ENCODE measurements around the gene ATP1A1. TPM values are rescaled to one million over a fixed set of nuclear protein-coding genes. Genes with fewer than 3 reads are reported as not detected.

ATP1A1 gene
- total and polyA plus RNA-seq, 2 donors (not counting 3 experiments of a cell fraction or from before 2014, with no cell fraction given) = 263 to 325 TPM

DNA sequence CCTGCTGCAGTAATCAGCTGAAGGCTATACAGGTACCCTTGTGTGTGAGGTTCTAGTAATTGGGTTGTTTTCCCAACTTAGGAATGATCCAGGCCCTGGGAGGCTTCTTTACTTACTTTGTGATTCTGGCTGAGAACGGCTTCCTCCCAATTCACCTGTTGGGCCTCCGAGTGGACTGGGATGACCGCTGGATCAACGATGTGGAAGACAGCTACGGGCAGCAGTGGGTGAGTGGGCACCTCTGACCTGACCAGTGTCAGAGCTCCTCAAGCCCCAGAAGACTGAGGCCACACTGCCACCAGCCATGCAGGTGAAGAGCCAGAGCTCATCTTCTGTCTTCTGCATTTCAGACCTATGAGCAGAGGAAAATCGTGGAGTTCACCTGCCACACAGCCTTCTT is 27.7 kb downstream of the ATP1A1 start:
- CTCF ChIA-PET = interaction anchor here (1.4 to 10.4 kb wide), 3 partner anchors 10 to 261 kb away, joined by 3 to 97 read pairs (median 12); no protein-coding TSS in a partner anchor
- no TSS peak for BruUV-seq (replicated peaks)
- POLR2A ChIA-PET = no interaction called here

DNA sequence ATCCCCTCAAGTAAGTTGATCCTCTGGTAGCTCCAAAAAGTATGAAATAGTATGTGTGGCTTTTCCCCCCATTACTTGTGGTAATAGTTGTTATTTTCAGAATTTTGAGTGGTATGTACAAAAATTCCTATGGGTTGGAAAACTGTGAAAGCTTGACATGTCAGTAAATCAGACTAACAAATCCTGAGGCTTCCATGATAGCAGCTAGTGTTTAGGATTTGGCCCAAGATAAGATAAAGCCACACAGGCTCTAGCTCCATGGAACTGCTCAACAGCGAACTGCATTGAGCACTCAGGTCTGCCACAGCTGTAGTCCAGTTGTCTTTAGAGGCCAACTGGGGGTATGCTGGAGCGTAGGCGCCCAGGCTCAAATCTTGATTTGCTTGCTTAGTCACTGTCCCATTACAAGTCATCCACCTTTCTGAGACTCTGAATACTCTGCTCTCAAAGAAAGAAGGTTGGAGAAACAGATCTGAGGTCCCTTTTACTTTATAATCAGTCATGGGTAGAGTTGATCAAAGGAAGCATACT is 28.7 kb downstream of the ATP1A1 start:
- ChIA-PET POLR2A (no interaction called here), CTCF (interaction anchor here (1.4 to 10.4 kb wide), 4 partner anchors 9 to 262 kb away, joined by 3 to 97 read pairs (median 8); no protein-coding TSS in a partner anchor)
- intact Hi-C loops (cut with micrococcal nuclease) = no loop called here
- TF ChIP-seq EZH2 (IDR thresholded peaks at IDR 0.05; ENCODE audit: borderline replicate concordance, low read depth, low read length, severe bottlenecking) (no peak), POLR2AphosphoS5 (IDR thresholded peaks at IDR 0.05; ENCODE audit: insufficient read depth, low read depth, low read length) (no peak), GATA2 (IDR thresholded peaks at IDR 0.05; ENCODE audit: insufficient read depth, insufficient read length, low read depth, low read length) (no peak), POLR2A (IDR thresholded peaks at IDR 0.05; ENCODE audit: low read depth, low read length) (no peak), MYC (IDR thresholded peaks at IDR 0.05; ENCODE audit: low read depth, low read length) (no peak), JUN (IDR thresholded peaks at IDR 0.05; ENCODE audit: borderline replicate concordance, insufficient read depth, insufficient read length, low read depth) (no peak), FOS (IDR thresholded peaks at IDR 0.05; ENCODE audit: borderline replicate concordance, insufficient read depth, low read length) (no peak)
- TF ChIP-seq, protein P1, sequence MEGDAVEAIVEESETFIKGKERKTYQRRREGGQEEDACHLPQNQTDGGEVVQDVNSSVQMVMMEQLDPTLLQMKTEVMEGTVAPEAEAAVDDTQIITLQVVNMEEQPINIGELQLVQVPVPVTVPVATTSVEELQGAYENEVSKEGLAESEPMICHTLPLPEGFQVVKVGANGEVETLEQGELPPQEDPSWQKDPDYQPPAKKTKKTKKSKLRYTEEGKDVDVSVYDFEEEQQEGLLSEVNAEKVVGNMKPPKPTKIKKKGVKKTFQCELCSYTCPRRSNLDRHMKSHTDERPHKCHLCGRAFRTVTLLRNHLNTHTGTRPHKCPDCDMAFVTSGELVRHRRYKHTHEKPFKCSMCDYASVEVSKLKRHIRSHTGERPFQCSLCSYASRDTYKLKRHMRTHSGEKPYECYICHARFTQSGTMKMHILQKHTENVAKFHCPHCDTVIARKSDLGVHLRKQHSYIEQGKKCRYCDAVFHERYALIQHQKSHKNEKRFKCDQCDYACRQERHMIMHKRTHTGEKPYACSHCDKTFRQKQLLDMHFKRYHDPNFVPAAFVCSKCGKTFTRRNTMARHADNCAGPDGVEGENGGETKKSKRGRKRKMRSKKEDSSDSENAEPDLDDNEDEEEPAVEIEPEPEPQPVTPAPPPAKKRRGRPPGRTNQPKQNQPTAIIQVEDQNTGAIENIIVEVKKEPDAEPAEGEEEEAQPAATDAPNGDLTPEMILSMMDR (IDR thresholded peaks at IDR 0.05; ENCODE audit: extremely low read depth in 1 of 2, insufficient read depth in 1 of 2, low read depth in 1 of 2, low read length in 2 of 2) = no peak
- TF ChIP-seq, protein P2, sequence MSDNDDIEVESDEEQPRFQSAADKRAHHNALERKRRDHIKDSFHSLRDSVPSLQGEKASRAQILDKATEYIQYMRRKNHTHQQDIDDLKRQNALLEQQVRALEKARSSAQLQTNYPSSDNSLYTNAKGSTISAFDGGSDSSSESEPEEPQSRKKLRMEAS (IDR thresholded peaks at IDR 0.05; ENCODE audit: insufficient read depth, insufficient read length) = no peak
- Histone ChIP-seq H3K36me3 (ENCODE audit: control insufficient read depth in 2 of 2, extremely low read depth in 1 of 2, insufficient read depth in 2 of 2, low read length in 2 of 2) (peaks cover 70 to 80% of the 10 kb centered on the region in 2 experiments), H3K9ac (replicated peaks; ENCODE audit: extremely low read depth, insufficient read depth, low read length) (no peak overlapping the region), H3K9me1 (replicated peaks; ENCODE audit: control insufficient read depth, extremely low read depth, insufficient read depth, low read length) (no peaks in the 10 kb centered on the region), H3K4me1 (ENCODE audit: control insufficient read depth, extremely low read depth, insufficient read depth, low read length) (no peaks in the 10 kb centered on the region), H3K27me3 (ENCODE audit: control insufficient read depth in 2 of 2, insufficient read depth in 2 of 2, low read length in 2 of 2) (no peaks in the 10 kb centered on the region), H2AFZ (ENCODE audit: low read depth, low read length) (no peak overlapping the region), H3K79me2 (ENCODE audit: control insufficient read depth, insufficient read depth, low read length) (no peaks in the 10 kb centered on the region), H3K4me2 (ENCODE audit: insufficient read depth, low read length) (no peak overlapping the region), H3K9me3 (replicated peaks; ENCODE audit: control insufficient read depth, insufficient read depth, low read length) (no peaks in the 10 kb centered on the region), H4K20me1 (replicated peaks; ENCODE audit: control insufficient read depth, extremely low read depth, insufficient read depth, low read length) (no peaks in the 10 kb centered on the region), H3K27ac (ENCODE audit: insufficient read depth, low read depth, low read length) (no peak overlapping the region), H3K4me3 (replicated peaks in 1 of 3; ENCODE audit: insufficient read depth in 1 of 3, low read depth in 1 of 3, low read length in 3 of 3) (no peak overlapping the region)
- no TSS peak for BruUV-seq (replicated peaks)
- DNase-seq (ENCODE audit: low read depth, low spot score) (no peak), FAIRE-seq (no peak)
- dilution Hi-C loops (cut with MboI; ENCODE audit: extremely low pct_ligation_motif_present, low sequenced_read_pairs) = no loop called here

More for the DNA sequence above, 27.7 kb downstream of the ATP1A1 start:
- intact Hi-C loops (cut with micrococcal nuclease) = no loop called here
- Histone ChIP-seq H3K27me3 (ENCODE audit: control insufficient read depth in 2 of 2, insufficient read depth in 2 of 2, low read length in 2 of 2) (no peaks in the 10 kb centered on the region), H3K9me3 (replicated peaks; ENCODE audit: control insufficient read depth, insufficient read depth, low read length) (no peaks in the 10 kb centered on the region), H3K9me1 (replicated peaks; ENCODE audit: control insufficient read depth, extremely low read depth, insufficient read depth, low read length) (no peaks in the 10 kb centered on the region), H3K4me3 (replicated peaks in 1 of 3; ENCODE audit: insufficient read depth in 1 of 3, low read depth in 1 of 3, low read length in 3 of 3) (no peak overlapping the region), H3K4me1 (ENCODE audit: control insufficient read depth, extremely low read depth, insufficient read depth, low read length) (no peaks in the 10 kb centered on the region), H3K79me2 (ENCODE audit: control insufficient read depth, insufficient read depth, low read length) (no peaks in the 10 kb centered on the region), H3K27ac (ENCODE audit: insufficient read depth, low read depth, low read length) (no peak overlapping the region), H3K36me3 (ENCODE audit: control insufficient read depth in 2 of 2, extremely low read depth in 1 of 2, insufficient read depth in 2 of 2, low read length in 2 of 2) (peaks cover 70 to 77% of the 10 kb centered on the region in 2 experiments), H4K20me1 (replicated peaks; ENCODE audit: control insufficient read depth, extremely low read depth, insufficient read depth, low read length) (no peaks in the 10 kb centered on the region), H3K4me2 (ENCODE audit: insufficient read depth, low read length) (no peak overlapping the region), H2AFZ (ENCODE audit: low read depth, low read length) (no peak overlapping the region), H3K9ac (replicated peaks; ENCODE audit: extremely low read depth, insufficient read depth, low read length) (no peak overlapping the region)
- dilution Hi-C loops (cut with MboI; ENCODE audit: extremely low pct_ligation_motif_present, low sequenced_read_pairs) = no loop called here
- FAIRE-seq (no peak), DNase-seq (ENCODE audit: low read depth, low spot score) (no peak)
- no peak for TF ChIP-seq POLR2A (IDR thresholded peaks at IDR 0.05; ENCODE audit: low read depth, low read length)
- TF ChIP-seq POLR2AphosphoS5 (IDR thresholded peaks at IDR 0.05; ENCODE audit: insufficient read depth, low read depth, low read length) = no peak
- no peak for TF ChIP-seq MYC (IDR thresholded peaks at IDR 0.05; ENCODE audit: low read depth, low read length)
- TF ChIP-seq JUN (IDR thresholded peaks at IDR 0.05; ENCODE audit: borderline replicate concordance, insufficient read depth, insufficient read length, low read depth) = no peak
